Keratinocyte (primary cell): ENCODE results near the gene LILRB2. TPM values are rescaled to one million over a fixed set of nuclear protein-coding genes. Genes with fewer than 3 reads are reported as not detected.

Experiments
- DNase-seq: peaks from one replicate; pipeline ENCODE4 v3.0.0-alpha.2; 2011; ENCODE audit warnings: low read depth, missing footprints, low spot score
- FAIRE-seq: peaks from 2 replicates; lab custom pipeline; 2011; peaks lifted over from hg19 to GRCh38; lab: Jason Lieb, UNC
- H2AFZ ChIP-seq: 2 replicates; pipeline ENCODE4 v1.6.0; 2012; ENCODE audit warnings: low read length, control low read depth, inconsistent platforms; ENCODE audit not compliant: control insufficient read depth
- H3K27ac ChIP-seq: 2 replicates; pipeline ENCODE4 v1.5.1; 2011; ENCODE audit warnings: low read length; ENCODE audit not compliant: control insufficient read depth, insufficient read depth
- H3K27me3 ChIP-seq: 3 replicates; pipeline ENCODE4 v1.6.0; 2011; ENCODE audit warnings: low read length; ENCODE audit not compliant: control insufficient read depth, insufficient read depth; ENCODE audit errors: extremely low read depth
- H3K36me3 ChIP-seq, 2 experiments: 2 replicates in 1 of 2; 3 replicates in 1 of 2; pipeline ENCODE4 v1.5.1; 2011; ENCODE audit warnings: low read length in 2 of 2, mild to moderate bottlenecking in 1 of 2; ENCODE audit not compliant: control insufficient read depth in 2 of 2, insufficient read depth in 2 of 2; ENCODE audit errors: extremely low read depth in 1 of 2
- H3K4me1 ChIP-seq: 3 replicates; pipeline ENCODE4 v1.5.1; 2011; ENCODE audit warnings: low read length; ENCODE audit not compliant: control insufficient read depth, insufficient read depth; ENCODE audit errors: extremely low read depth
- H3K4me2 ChIP-seq: 3 replicates; pipeline ENCODE4 v1.6.0; 2011; ENCODE audit warnings: low read depth, low read length; ENCODE audit not compliant: control insufficient read depth, insufficient read depth; ENCODE audit errors: extremely low read depth
- H3K4me3 ChIP-seq, 3 experiments: fragments of 200-600 bp in 1 of 3; sonication (generic) in 1 of 3; 2 replicates in 2 of 3; 3 replicates in 1 of 3; pipeline ENCODE4 v1.5.1; 2011 to 2016; ENCODE audit warnings: low read length in 3 of 3, mild to moderate bottlenecking in 3 of 3, control low read depth in 2 of 3, inconsistent platforms in 1 of 3, low read depth in 1 of 3, mixed read lengths in 1 of 3, mixed run types in 1 of 3, moderate library complexity in 1 of 3; ENCODE audit not compliant: control insufficient read depth in 2 of 3, insufficient read depth in 2 of 3; ENCODE audit errors: extremely low read depth in 1 of 3
- H3K79me2 ChIP-seq: 2 replicates; pipeline ENCODE4 v1.6.0; 2012; ENCODE audit warnings: low read length; ENCODE audit not compliant: control insufficient read depth, insufficient read depth
- H3K9ac ChIP-seq: 3 replicates; pipeline ENCODE4 v1.6.0; 2011; ENCODE audit warnings: low read length; ENCODE audit not compliant: control insufficient read depth, insufficient read depth; ENCODE audit errors: extremely low read depth
- H3K9me1 ChIP-seq: 3 replicates; pipeline ENCODE4 v1.6.0; 2011; ENCODE audit warnings: low read length; ENCODE audit not compliant: control insufficient read depth, insufficient read depth; ENCODE audit errors: extremely low read depth
- H3K9me3 ChIP-seq: 2 replicates; pipeline ENCODE4 v1.5.1; 2012; ENCODE audit warnings: low read depth, low read length; ENCODE audit not compliant: control insufficient read depth
- H4K20me1 ChIP-seq: 3 replicates; pipeline ENCODE4 v1.6.0; 2011; ENCODE audit warnings: low read length; ENCODE audit not compliant: control insufficient read depth, insufficient read depth; ENCODE audit errors: extremely low read depth
- EZH2 ChIP-seq: IDR thresholded peaks from one replicate; pipeline ENCODE4 v1.6.1; 2012; ENCODE audit warnings: inconsistent platforms, mild to moderate bottlenecking, low read length, moderate library complexity
- dilution Hi-C: fragments of 300-500 bp; cut with MboI; formaldehyde crosslinking; loops from one replicate; pipeline ENCODE4 v1.7.0; 2020; ENCODE audit warnings: low sequenced_read_pairs; ENCODE audit not compliant: extremely low pct_ligation_motif_present
- polyA plus RNA-seq, 5 experiments: library from polyadenylated mRNA; depleted of rRNA in 3 of 5; stranded (reverse) in 3 of 5; stranded (forward) in 1 of 5; unstranded in 1 of 5; fragments of >200 nt; gene quantifications; 1 replicate in 1 of 5; 2 replicates in 3 of 5; 3 replicates in 1 of 5; pipeline versions ENCODE4 v1.2.1 to v1.2.3, GENCODE V29; 2011 to 2012; ENCODE audit warnings: missing spikeins in 2 of 5, low read depth in 1 of 5, low replicate concordance in 1 of 5
- TF ChIP-seq, protein P1 (sequence below), 3 experiments: IDR thresholded peaks in 1 of 3; conservative IDR thresholded peaks in 1 of 3; optimal IDR thresholded peaks in 1 of 3; 2 replicates in 2 of 3; 3 replicates in 1 of 3; pipeline versions ENCODE3 to v1.5.1; 2011; ENCODE audit warnings: low read length in 3 of 3, mild to moderate bottlenecking in 3 of 3, moderate library complexity in 2 of 3, control low read depth in 1 of 3, inconsistent platforms in 1 of 3; ENCODE audit not compliant: insufficient read depth in 2 of 3; ENCODE audit errors: extremely low read depth in 1 of 3

LILRB2 gene
- polyA plus RNA-seq, 1 donor (not counting 4 experiments of a cell fraction or from before 2014, with no cell fraction given), result not detected

DNA sequence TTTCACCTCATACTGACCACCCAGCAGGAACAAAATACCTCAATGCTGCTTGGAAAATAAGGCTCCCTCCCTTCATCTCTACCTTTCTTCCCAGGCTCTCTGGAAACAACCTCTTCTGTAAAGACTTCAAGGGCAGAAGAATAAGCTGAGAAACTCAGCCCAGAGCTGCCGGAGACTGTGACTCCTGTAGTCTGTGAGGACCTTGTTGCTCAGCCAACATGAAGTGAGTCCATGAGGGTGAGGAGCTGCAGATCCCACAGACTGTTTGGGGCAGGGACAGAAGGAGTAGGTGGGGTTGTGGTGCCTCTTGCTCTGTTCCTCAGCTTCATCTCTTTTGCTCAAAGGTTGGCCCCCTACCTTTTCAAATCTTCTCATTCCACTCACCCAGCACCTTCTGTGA lies 24.2 kb upstream of the LILRB2 start:
- Histone ChIP-seq H3K27me3 (no peaks in the 10 kb centered on the region), H3K79me2 (no peaks in the 10 kb centered on the region), H4K20me1 (no peaks in the 10 kb centered on the region), H2AFZ (no peak overlapping the region), H3K4me1 (no peaks in the 10 kb centered on the region), H3K27ac (no peak overlapping the region), H3K36me3 (no peaks in the 10 kb centered on the region), H3K9ac (no peak overlapping the region), H3K4me3 (no peak overlapping the region), H3K9me1 (no peaks in the 10 kb centered on the region), H3K4me2 (no peak overlapping the region), H3K9me3 (peaks cover 3% of the 10 kb centered on the region)
- no peak for DNase-seq
- dilution Hi-C loops, result no loop called here
- FAIRE-seq, result no peak
- no peak for TF ChIP-seq EZH2
- TF ChIP-seq, protein P1, sequence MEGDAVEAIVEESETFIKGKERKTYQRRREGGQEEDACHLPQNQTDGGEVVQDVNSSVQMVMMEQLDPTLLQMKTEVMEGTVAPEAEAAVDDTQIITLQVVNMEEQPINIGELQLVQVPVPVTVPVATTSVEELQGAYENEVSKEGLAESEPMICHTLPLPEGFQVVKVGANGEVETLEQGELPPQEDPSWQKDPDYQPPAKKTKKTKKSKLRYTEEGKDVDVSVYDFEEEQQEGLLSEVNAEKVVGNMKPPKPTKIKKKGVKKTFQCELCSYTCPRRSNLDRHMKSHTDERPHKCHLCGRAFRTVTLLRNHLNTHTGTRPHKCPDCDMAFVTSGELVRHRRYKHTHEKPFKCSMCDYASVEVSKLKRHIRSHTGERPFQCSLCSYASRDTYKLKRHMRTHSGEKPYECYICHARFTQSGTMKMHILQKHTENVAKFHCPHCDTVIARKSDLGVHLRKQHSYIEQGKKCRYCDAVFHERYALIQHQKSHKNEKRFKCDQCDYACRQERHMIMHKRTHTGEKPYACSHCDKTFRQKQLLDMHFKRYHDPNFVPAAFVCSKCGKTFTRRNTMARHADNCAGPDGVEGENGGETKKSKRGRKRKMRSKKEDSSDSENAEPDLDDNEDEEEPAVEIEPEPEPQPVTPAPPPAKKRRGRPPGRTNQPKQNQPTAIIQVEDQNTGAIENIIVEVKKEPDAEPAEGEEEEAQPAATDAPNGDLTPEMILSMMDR (optimal IDR thresholded peaks at IDR 0.05 in 1 of 3, IDR thresholded peaks at IDR 0.05 in 1 of 3, conservative IDR thresholded peaks at IDR 0.05 in 1 of 3; ENCODE audit: extremely low read depth in 1 of 3, insufficient read depth in 2 of 3, low read length in 3 of 3), result no peak

DNA sequence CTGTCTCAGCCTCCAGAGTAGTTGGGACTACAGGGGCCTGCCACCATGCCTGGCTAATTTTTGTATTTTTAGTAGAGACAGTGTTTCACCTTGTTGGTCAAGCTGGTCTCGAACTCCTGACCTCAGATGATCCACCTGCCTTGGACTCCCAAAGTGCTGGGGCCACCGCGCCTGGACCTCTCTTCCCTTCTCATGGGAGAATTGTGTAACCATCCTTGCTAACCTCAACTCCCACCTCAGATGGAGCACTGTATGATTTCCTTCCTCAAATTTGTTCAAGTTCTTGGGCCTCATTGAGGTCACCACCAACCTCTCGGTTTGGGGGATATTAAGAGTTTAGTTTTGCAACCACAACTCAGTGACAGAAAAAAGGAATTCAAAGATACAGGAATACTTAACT lies 21.3 kb upstream of the LILRB2 start:
- H2AFZ ChIP-seq, result no peak overlapping the region
- no peak for TF ChIP-seq EZH2
- TF ChIP-seq, protein P1 (optimal IDR thresholded peaks at IDR 0.05 in 1 of 3, IDR thresholded peaks at IDR 0.05 in 1 of 3, conservative IDR thresholded peaks at IDR 0.05 in 1 of 3; ENCODE audit: extremely low read depth in 1 of 3, insufficient read depth in 2 of 3, low read length in 3 of 3), result no peak
- H3K79me2 ChIP-seq, result no peaks in the 10 kb centered on the region
- dilution Hi-C loops, result no loop called here
- no peak overlapping the region for H3K4me3 ChIP-seq
- H3K9me3 ChIP-seq, result peaks cover 3% of the 10 kb centered on the region
- no peaks in the 10 kb centered on the region for H3K4me1 ChIP-seq
- DNase-seq (no peak), FAIRE-seq (no peak)
- no peaks in the 10 kb centered on the region for H4K20me1 ChIP-seq
- no peaks in the 10 kb centered on the region for H3K36me3 ChIP-seq
- no peaks in the 10 kb centered on the region for H3K27me3 ChIP-seq
- H3K4me2 ChIP-seq, result no peak overlapping the region
- H3K9ac ChIP-seq, result no peak overlapping the region
- no peak overlapping the region for H3K27ac ChIP-seq
- no peaks in the 10 kb centered on the region for H3K9me1 ChIP-seq
